Transverse colon (tissue), 4 donors: ENCODE data around the gene GASK1A. TPM values are rescaled to one million over a fixed set of nuclear protein-coding genes. Genes with fewer than 3 reads are reported as not detected.
"Not testable (repeated sequence)": the region's sequence is repeated elsewhere in the genome, so short reads cannot be mapped to it uniquely, and the experiment has no call there.

Source experiments
- DNase-seq: peaks from one replicate; pipeline ENCODE4 v3.0.0-alpha.2; 2019
- H3K27ac ChIP-seq, 4 donors: fragments of 200-600 bp; sonication (generic); 2 replicates each; pipeline ENCODE4 v1.5.1; 2016 to 2018; ENCODE audit warnings: inconsistent platforms in 4 of 4
- H3K27me3 ChIP-seq: fragments of 200-600 bp; sonication (generic); 2 replicates; pipeline ENCODE4 v1.5.1; 2017; ENCODE audit warnings: inconsistent platforms
- H3K36me3 ChIP-seq, 4 donors: fragments of 200-600 bp; sonication (generic); 2 replicates each; pipeline ENCODE4 v1.5.1; 2017 to 2019; ENCODE audit warnings: inconsistent platforms in 4 of 4
- H3K4me1 ChIP-seq, 4 donors: fragments of 200-600 bp; sonication (generic); 2 replicates each; pipeline ENCODE4 v1.5.1; 2017 to 2020; ENCODE audit warnings: inconsistent platforms in 4 of 4
- H3K4me3 ChIP-seq, 4 donors: fragments of 200-600 bp; sonication (generic); 1 replicate in 1 of 4; 2 replicates in 3 of 4; pipeline versions ENCODE4 v1.5.1 to v1.6.1; 2017 to 2019; ENCODE audit warnings: inconsistent platforms in 4 of 4
- H3K9me3 ChIP-seq, 2 donors: fragments of 200-600 bp; sonication (generic); 2 replicates each; pipeline ENCODE4 v1.5.1; 2017 to 2019; ENCODE audit warnings: inconsistent platforms in 2 of 2
- EP300 ChIP-seq: sonication (generic); formaldehyde crosslinking; IDR thresholded peaks from one replicate; pipeline ENCODE4 v1.6.1; 2017; ENCODE audit warnings: antibody characterized with exemption, low read depth
- POLR2A ChIP-seq: fragments of 450-650 bp; IDR thresholded peaks from one replicate; pipeline ENCODE4 v1.6.1; 2016; ENCODE audit warnings: antibody characterized with exemption, mild to moderate bottlenecking, moderate library complexity
- POLR2AphosphoS5 ChIP-seq, 3 donors: sonication (generic); formaldehyde crosslinking; IDR thresholded peaks; one replicate each; pipeline ENCODE4 v1.6.1; 2016; ENCODE audit warnings: antibody characterized with exemption in 3 of 3
- WGBS, 2 donors: methylation state at CpG; one replicate each; pipeline ENCODE4 v1.1.5; 2018; ENCODE audit warnings: low coverage in 1 of 2; 5-methylcytosine and 5-hydroxymethylcytosine counted together
- in situ Hi-C, 4 donors: fragments of 200-750 bp; cut with MboI; loops; one replicate each; pipeline versions ENCODE4 v1.15.0 to v1.15.1; 2017; ENCODE audit warnings: low sequenced_read_pairs in 3 of 4, low pct_ligation_motif_present in 1 of 4, low pct_unique_long_range_greater_than_20kb in 1 of 4
- intact Hi-C: fragments of 100-400 bp; cut with DNase I; formaldehyde crosslinking; loops from one replicate; pipeline ENCODE4 v1.15.1; 2023; ENCODE audit warnings: low total_unique reads
- total RNA-seq, 4 donors: library from RNA; depleted of rRNA; stranded (reverse); fragments of >200 nt; gene quantifications; one replicate each; pipeline ENCODE4 v1.1.0, GENCODE V29; 2016
- TF ChIP-seq, protein P1 (sequence below), 5 experiments: fragments of 200-600 bp in 3 of 5; fragments of 450-650 bp in 2 of 5; sonication (generic) in 3 of 5; IDR thresholded peaks; 1 replicate in 2 of 5; 2 replicates in 3 of 5; pipeline ENCODE4 v1.5.1; 2016 to 2017; ENCODE audit warnings: antibody characterized with exemption in 5 of 5, inconsistent platforms in 3 of 5, mild to moderate bottlenecking in 2 of 5, moderate library complexity in 1 of 5

The GASK1A gene
- total RNA-seq, 4 donors from 2014 or later: 0.75 to 5.9 (median 3.6) TPM

DNA sequence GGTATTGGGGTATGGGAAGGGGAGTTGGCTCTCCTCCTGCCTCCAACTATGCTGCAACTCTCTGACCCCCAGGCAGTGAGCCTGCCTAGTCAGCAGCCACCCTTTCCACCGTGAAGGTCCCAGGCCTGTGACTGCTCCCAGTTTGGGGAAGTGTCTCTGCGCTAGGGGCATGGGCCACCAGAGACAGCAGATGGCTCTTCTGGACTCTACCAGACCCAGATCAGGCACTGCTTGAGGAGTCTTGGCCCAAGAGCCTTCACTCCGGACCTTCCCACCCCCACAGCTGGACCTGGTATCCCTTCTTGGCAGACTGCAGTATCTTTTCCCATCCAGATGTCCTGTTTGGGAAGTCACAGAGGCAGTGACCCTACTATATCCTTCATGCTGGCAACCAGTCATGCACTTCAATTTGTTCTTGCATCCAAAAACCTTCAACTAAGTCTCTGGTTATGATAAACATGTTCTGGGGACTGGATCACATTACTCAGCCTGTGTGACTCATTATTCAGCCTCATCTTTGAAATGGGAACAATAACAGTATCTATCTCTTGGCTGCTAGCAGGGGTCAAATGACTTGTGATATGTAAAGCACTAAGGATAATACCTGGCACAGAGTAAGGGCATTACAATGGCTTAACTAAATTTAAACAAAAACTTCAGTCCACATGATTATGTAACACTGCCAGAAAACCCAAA lies 64.1 kb downstream of the GASK1A start:
- H3K27ac ChIP-seq: peak overlapping the region in 1 of 4 donors; percentile 25
- TF ChIP-seq, protein P1, sequence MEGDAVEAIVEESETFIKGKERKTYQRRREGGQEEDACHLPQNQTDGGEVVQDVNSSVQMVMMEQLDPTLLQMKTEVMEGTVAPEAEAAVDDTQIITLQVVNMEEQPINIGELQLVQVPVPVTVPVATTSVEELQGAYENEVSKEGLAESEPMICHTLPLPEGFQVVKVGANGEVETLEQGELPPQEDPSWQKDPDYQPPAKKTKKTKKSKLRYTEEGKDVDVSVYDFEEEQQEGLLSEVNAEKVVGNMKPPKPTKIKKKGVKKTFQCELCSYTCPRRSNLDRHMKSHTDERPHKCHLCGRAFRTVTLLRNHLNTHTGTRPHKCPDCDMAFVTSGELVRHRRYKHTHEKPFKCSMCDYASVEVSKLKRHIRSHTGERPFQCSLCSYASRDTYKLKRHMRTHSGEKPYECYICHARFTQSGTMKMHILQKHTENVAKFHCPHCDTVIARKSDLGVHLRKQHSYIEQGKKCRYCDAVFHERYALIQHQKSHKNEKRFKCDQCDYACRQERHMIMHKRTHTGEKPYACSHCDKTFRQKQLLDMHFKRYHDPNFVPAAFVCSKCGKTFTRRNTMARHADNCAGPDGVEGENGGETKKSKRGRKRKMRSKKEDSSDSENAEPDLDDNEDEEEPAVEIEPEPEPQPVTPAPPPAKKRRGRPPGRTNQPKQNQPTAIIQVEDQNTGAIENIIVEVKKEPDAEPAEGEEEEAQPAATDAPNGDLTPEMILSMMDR (IDR thresholded peaks at IDR 0.05): no peak
- TF ChIP-seq POLR2AphosphoS5 (IDR thresholded peaks at IDR 0.05): peak in 1 of 3 donors; percentile 27
- H3K36me3 ChIP-seq: no peaks in the 10 kb centered on the region
- H3K4me3 ChIP-seq: no peak overlapping the region
- intact Hi-C loops: no loop called here
- DNase-seq: no peak
- no peaks in the 10 kb centered on the region for H3K4me1 ChIP-seq
- in situ Hi-C loops: no loop called here
- WGBS, 2 donors: 71% methylated on average over 3 of the region's 3 CpGs; no CpG with 5 or more reads in 1 of the 2 donors
- peaks cover 5 to 8% of the 10 kb centered on the region in 2 donors for H3K9me3 ChIP-seq
- H3K27me3 ChIP-seq: no peaks in the 10 kb centered on the region

DNA sequence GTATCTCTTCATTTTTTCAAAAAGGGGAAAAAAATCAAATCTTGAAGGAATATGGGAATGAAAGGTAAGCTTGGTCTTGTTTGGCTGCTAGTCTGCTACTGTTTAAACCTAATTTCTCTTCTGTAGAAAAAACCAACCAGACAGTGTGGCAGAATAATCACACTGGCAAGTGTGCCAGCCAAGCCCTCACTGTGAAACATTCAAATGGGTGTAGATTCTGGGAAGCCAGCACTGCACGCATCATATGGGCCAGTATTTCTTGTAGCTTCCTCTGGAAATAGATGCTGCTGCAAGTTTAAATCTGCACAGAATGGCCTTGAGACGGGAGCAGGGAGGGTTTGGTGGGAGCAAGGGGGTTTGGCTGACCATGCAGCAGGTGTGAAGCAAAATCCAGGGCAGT lies 64.7 kb downstream of the GASK1A start:
- in situ Hi-C loops: no loop called here
- 60 to 90% methylated on average over 1 to 2 of the region's 2 CpGs for WGBS, 2 donors
- Histone ChIP-seq H3K27ac (no peak overlapping the region), H3K27me3 (no peaks in the 10 kb centered on the region), H3K4me3 (no peak overlapping the region), H3K4me1 (no peaks in the 10 kb centered on the region), H3K36me3 (no peaks in the 10 kb centered on the region), H3K9me3 (peaks cover 5 to 8% of the 10 kb centered on the region in 2 donors)
- intact Hi-C loops: no loop called here
- DNase-seq: no peak
- TF ChIP-seq POLR2AphosphoS5 (IDR thresholded peaks at IDR 0.05) (no peak), POLR2A (no peak), EP300 (no peak)

DNA sequence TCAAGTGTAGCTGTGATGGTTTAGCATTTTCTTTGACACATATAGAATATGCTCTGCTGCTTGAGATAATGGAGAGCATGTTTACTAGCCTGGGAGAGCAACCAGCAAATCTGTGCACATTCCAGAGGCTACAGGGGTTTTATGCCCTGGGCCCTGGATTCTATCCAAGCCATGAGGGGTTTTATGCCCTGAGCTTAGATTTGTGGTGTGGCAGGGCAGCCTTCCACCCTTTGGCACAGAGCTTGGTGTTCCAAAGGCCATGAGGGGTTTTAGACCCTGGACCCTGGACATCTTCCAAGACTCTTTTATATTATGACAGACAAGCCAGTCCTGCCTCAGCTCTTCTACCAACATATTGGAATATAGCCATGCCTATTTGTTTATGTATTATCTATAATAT lies 66.0 kb downstream of the GASK1A start:
- H3K4me1 ChIP-seq, H3K27ac ChIP-seq, intact Hi-C loops, in situ Hi-C loops, DNase-seq, H3K4me3 ChIP-seq, H3K27me3 ChIP-seq, H3K36me3 ChIP-seq: not testable (repeated sequence)
- peaks cover 12% of the 10 kb centered on the region in 2 donors for H3K9me3 ChIP-seq

DNA sequence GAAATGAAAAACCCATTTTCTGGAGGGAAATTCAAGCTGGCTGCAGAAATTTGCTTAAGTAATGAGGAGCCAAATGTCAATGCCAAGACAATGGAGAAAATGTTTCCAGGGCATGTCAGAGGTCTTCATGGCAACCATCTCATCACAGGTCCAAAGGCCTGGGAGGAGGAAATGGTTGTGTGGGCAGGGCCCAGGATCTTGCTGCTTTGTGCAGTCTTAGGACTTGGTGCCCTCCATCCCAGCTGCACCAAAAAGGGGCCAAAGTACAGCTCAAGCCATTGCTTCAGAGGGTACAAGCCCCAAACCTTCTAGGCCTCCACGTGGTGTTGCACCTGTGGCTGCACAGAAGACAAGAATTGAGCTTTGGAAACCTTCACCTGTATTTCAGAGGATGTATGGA lies 67.5 kb downstream of the GASK1A start:
- Histone ChIP-seq H3K27ac (no peak overlapping the region), H3K27me3 (no peaks in the 10 kb centered on the region), H3K9me3 (peaks cover 16 to 18% of the 10 kb centered on the region in 2 donors), H3K36me3 (no peaks in the 10 kb centered on the region), H3K4me3 (no peak overlapping the region), H3K4me1 (no peaks in the 10 kb centered on the region)
- TF ChIP-seq, protein P1 (IDR thresholded peaks at IDR 0.05): no peak
- TF ChIP-seq EP300 (no peak), POLR2A (no peak), POLR2AphosphoS5 (IDR thresholded peaks at IDR 0.05) (no peak)
- no peak for DNase-seq
- WGBS, 2 donors: 29% methylated on average over 1 of the region's 1 CpG; no CpG with 5 or more reads in 1 of the 2 donors
- in situ Hi-C loops: no loop called here
- intact Hi-C loops: no loop called here

DNA sequence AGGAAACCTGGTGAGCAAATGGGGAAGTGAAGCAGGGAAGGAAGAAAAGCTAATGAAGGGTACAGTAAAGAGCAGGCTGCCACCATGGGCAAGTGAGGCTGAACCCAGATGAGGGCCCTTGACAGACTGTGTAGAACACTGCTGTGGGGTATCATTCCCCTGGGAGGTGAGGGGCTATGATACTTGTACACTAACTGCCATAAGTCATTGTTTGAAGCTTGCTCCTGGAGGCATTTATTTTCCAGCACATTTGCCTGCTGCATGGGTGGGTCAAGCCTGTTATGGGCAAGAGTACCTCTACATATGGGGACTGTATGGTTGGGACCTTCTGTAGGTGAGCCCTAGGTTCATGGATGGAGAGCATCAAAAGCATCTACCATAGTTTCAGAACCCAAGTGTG lies 69.4 kb downstream of the GASK1A start:
- H3K27me3 ChIP-seq: no peaks in the 10 kb centered on the region
- in situ Hi-C loops (no loop called here), intact Hi-C loops (no loop called here)
- H3K4me3 ChIP-seq: no peak overlapping the region
- no peaks in the 10 kb centered on the region for H3K36me3 ChIP-seq
- DNase-seq: no peak
- peaks cover 16 to 18% of the 10 kb centered on the region in 2 donors for H3K9me3 ChIP-seq
- no peaks in the 10 kb centered on the region for H3K4me1 ChIP-seq
- no peak overlapping the region for H3K27ac ChIP-seq
- TF ChIP-seq EP300 (no peak), POLR2AphosphoS5 (IDR thresholded peaks at IDR 0.05) (no peak), POLR2A (no peak)
- TF ChIP-seq, protein P1 (IDR thresholded peaks at IDR 0.05): no peak
